GM12801 (cell line): Measurements from ENCODE around the gene TBC1D5.

ENCODE experiments used
- CTCF ChIP-seq: IDR thresholded peaks from one replicate; pipeline ENCODE4 v1.5.1; 2011; ENCODE audit warnings: control low read depth; ENCODE audit not compliant: insufficient read length; ENCODE audit errors: extremely low read depth

Gene TBC1D5

GRCh38 chr3:17307482-17307881, 434.9 kb downstream of the TBC1D5 start:
- TF ChIP-seq CTCF, result no peak

- no peak for TF ChIP-seq CTCF
Measured at GRCh38 chr3:17304969-17305368, 437.5 kb downstream of the TBC1D5 start.

- no peak for TF ChIP-seq CTCF
Measured at GRCh38 chr3:17302774-17303173, 439.7 kb downstream of the TBC1D5 start.

GRCh38 chr3:17302170-17302569, 440.3 kb downstream of the TBC1D5 start:
- no peak for TF ChIP-seq CTCF

- no peak for TF ChIP-seq CTCF
Measured at GRCh38 chr3:17301271-17301670, 441.2 kb downstream of the TBC1D5 start.

GRCh38 chr3:17300441-17300840, 442.0 kb downstream of the TBC1D5 start:
- no peak for TF ChIP-seq CTCF

- TF ChIP-seq CTCF, result no peak
Measured at GRCh38 chr3:17298038-17298437, 444.4 kb downstream of the TBC1D5 start.

- TF ChIP-seq CTCF, result no peak
Measured at GRCh38 chr3:17292556-17292955, 449.9 kb downstream of the TBC1D5 start.
